IPS-20b (cell line): ENCODE measurements around the gene GRB10.

Experiments
- H3K27ac ChIP-seq: one replicate; pipeline ENCODE4 v1.5.1; 2013; ENCODE audit warnings: low read length
- H3K27me3 ChIP-seq: 2 replicates; pipeline ENCODE4 v1.6.1; 2013; ENCODE audit warnings: mild to moderate bottlenecking, low read length, inconsistent platforms; ENCODE audit not compliant: insufficient read depth
- H3K36me3 ChIP-seq: 2 replicates; pipeline ENCODE4 v1.6.1; 2013; ENCODE audit warnings: low read depth, mild to moderate bottlenecking, inconsistent platforms, low read length, moderate library complexity; ENCODE audit not compliant: insufficient read depth
- H3K4me1 ChIP-seq: 2 replicates; pipeline ENCODE4 v1.6.1; 2013; ENCODE audit warnings: mild to moderate bottlenecking, control low read depth, inconsistent platforms, low read length, moderate library complexity; ENCODE audit not compliant: insufficient read depth
- H3K4me3 ChIP-seq: 2 replicates; pipeline ENCODE4 v1.5.1; 2013; ENCODE audit warnings: mild to moderate bottlenecking, low read length, inconsistent platforms
- H3K9ac ChIP-seq: 2 replicates; pipeline ENCODE4 v1.6.1; 2013; ENCODE audit warnings: low read depth, mild to moderate bottlenecking, inconsistent platforms, low read length, moderate library complexity
- H3K9me3 ChIP-seq: 2 replicates; pipeline ENCODE4 v1.6.1; 2013; ENCODE audit warnings: mild to moderate bottlenecking, low read depth, low read length, inconsistent platforms; ENCODE audit not compliant: insufficient read depth

Gene GRB10

GRCh38 chr7:50782375-50783208 is at the start of gene GRB10:
GRB10 (minus strand) TSS chr7:50782896; CDS start chr7:50732322, 50,574 bp downstream.
- H3K36me3 ChIP-seq: peaks cover 10% of the 10 kb centered on the region
- no peak within 1 kb of the TSS for H3K27ac ChIP-seq
- H3K27me3 ChIP-seq: peaks cover 28% of the 10 kb centered on the region
- H3K4me3 ChIP-seq: peak within 1 kb of the TSS; percentile 63
- H3K4me1 ChIP-seq: peaks cover 18% of the 10 kb centered on the region; the same call in 1 of the 2 replicates
- H3K9ac ChIP-seq: no peak within 1 kb of the TSS; the same call in 1 of the 2 replicates
- no peaks in the 10 kb centered on the region; the same call in 1 of the 2 replicates for H3K9me3 ChIP-seq

- Histone ChIP-seq H3K9me3 (no peaks in the 10 kb centered on the region), H3K27me3 (no peaks in the 10 kb centered on the region), H3K27ac (no peak overlapping the region), H3K36me3 (no peaks in the 10 kb centered on the region), H3K9ac (no peak overlapping the region), H3K4me3 (no peak overlapping the region), H3K4me1 (no peaks in the 10 kb centered on the region; the same call in 1 of the 2 replicates)
Measured at GRCh38 chr7:50828801-50829200, 46.1 kb upstream of the GRB10 start.

- Histone ChIP-seq H3K27me3 (no peaks in the 10 kb centered on the region), H3K9me3 (no peaks in the 10 kb centered on the region), H3K9ac (no peak overlapping the region), H3K4me3 (no peak overlapping the region), H3K27ac (no peak overlapping the region), H3K4me1 (no peaks in the 10 kb centered on the region; the same call in 1 of the 2 replicates), H3K36me3 (no peaks in the 10 kb centered on the region)
Measured at GRCh38 chr7:50828116-50828515, 45.4 kb upstream of the GRB10 start.

DNA sequence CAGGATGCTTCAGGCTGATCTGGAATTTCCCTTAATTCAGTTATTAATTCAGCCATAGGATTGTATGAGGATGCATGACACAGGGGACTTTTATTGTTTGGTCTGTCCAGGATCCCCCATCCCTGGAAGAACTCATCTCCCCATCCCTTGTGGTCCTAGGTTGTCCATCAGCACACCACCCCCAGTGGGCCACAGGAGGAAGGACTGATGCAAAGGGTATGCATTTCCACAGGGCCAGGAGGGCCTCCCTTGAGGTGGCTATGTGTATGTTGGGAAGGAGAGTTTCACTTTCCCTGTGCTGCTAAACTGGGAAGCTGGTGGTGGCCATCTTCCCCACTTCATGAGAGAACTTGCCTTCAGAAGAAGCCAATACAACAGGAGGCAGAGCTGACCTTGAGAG is 44.6 kb upstream of the GRB10 start:
- Histone ChIP-seq H3K27me3 (no peaks in the 10 kb centered on the region), H3K36me3 (no peaks in the 10 kb centered on the region), H3K4me1 (no peaks in the 10 kb centered on the region; the same call in 1 of the 2 replicates), H3K27ac (no peak overlapping the region), H3K4me3 (no peak overlapping the region), H3K9me3 (no peaks in the 10 kb centered on the region), H3K9ac (no peak overlapping the region)

DNA sequence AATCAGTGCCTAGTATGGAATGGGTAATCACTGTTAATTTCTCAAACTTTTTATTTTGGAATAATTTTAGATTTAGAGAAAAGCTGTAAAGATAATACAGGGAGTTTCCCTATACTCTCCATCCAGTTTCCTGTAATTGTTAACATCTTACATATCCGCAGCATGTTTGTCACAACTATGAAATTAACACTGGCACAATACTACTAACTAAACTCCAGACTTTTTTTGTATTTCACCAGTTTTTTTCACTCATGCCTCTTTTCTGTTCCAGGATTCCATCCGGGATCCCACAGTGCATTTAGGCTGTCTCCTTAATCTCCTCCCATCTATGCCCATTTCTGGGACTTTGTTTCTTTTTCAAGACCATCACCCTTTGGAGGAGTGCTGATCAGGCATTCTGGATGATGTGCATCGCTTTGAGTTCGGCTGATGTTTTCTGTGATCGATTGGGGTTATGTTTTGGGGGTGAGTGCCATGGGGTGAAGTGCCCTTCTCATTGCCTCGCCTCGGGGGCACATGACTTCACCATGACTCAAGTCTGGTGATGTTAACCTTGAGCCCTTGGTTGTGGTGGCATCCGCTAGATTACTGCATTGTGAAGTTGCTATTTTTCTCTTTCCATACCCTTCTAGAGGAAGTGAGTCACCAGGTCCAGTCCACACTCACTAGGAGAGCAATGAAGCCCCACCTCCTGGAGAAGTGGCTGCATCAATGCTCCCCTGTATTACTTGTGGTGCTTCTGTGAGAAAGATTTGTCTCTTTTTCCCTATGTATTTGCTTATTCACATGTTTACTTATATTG is 43.9 kb upstream of the GRB10 start:
- peaks cover 1% of the 10 kb centered on the region; the same call in 1 of the 2 replicates for H3K4me1 ChIP-seq
- no peak overlapping the region for H3K27ac ChIP-seq

GRCh38 chr7:50825465-50825864 is 42.8 kb upstream of the GRB10 start:
- Histone ChIP-seq H3K27me3 (no peaks in the 10 kb centered on the region), H3K36me3 (no peaks in the 10 kb centered on the region), H3K9ac (no peak overlapping the region), H3K4me1 (peaks cover 6% of the 10 kb centered on the region; the same call in 1 of the 2 replicates), H3K4me3 (no peak overlapping the region), H3K9me3 (no peaks in the 10 kb centered on the region), H3K27ac (no peak overlapping the region)

More for the DNA sequence above, 43.9 kb upstream of the GRB10 start:
- Histone ChIP-seq H3K4me3 (no peak overlapping the region), H3K36me3 (no peaks in the 10 kb centered on the region), H3K27me3 (no peaks in the 10 kb centered on the region), H3K9me3 (no peaks in the 10 kb centered on the region), H3K9ac (no peak overlapping the region)

DNA sequence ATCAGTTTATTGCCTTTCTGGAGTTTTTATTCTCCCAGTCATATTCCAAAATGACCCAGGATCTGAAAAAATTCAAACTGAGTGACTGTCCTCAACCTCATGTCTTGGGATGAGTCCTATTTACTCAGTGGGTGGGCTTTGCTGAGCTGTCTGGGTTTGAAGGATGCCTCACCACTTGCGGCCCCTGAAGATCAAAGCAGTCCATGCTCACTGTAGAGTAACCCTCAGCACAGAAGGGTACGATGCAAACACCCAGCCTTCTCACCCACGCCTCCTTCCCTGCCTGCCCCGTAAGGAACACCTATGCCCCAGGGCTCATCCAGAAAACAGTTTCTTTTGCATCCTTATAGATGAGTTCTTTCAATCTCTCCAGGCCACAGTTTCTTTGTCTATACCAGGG is 42.2 kb upstream of the GRB10 start:
- no peak overlapping the region for H3K27ac ChIP-seq
- no peak overlapping the region for H3K9ac ChIP-seq

GRCh38 chr7:50822706-50823105 is 40.0 kb upstream of the GRB10 start:
- Histone ChIP-seq H3K9me3 (no peaks in the 10 kb centered on the region), H3K4me1 (peaks cover 6% of the 10 kb centered on the region; the same call in 1 of the 2 replicates), H3K27ac (no peak overlapping the region), H3K4me3 (no peak overlapping the region), H3K27me3 (no peaks in the 10 kb centered on the region), H3K36me3 (no peaks in the 10 kb centered on the region), H3K9ac (no peak overlapping the region)

More for the DNA sequence above, 42.2 kb upstream of the GRB10 start:
- Histone ChIP-seq H3K27me3 (no peaks in the 10 kb centered on the region), H3K4me1 (peaks cover 6% of the 10 kb centered on the region; the same call in 1 of the 2 replicates), H3K36me3 (no peaks in the 10 kb centered on the region), H3K4me3 (no peak overlapping the region), H3K9me3 (no peaks in the 10 kb centered on the region)

DNA sequence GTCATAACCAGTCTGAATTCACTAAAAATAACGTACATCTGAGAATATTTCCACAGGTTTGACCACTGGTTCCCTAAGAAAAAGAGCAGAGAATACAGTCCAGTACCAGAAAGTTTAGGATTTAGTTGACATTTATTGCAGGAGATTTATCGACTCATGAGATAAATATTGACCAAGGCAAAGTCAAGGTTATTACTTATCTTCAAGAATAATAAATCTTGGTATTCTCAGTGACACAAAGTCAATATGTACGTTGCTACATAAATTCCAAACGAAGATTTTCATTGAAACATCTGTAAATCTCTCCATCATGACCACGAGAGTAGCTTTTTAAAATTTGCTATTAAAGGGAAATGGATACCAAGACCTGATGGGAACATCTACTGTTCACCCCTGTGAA is 39.4 kb upstream of the GRB10 start:
- H3K9ac ChIP-seq: no peak overlapping the region
- no peak overlapping the region for H3K4me3 ChIP-seq
- peaks cover 6% of the 10 kb centered on the region; the same call in 1 of the 2 replicates for H3K4me1 ChIP-seq
- H3K27me3 ChIP-seq: no peaks in the 10 kb centered on the region
- no peaks in the 10 kb centered on the region for H3K36me3 ChIP-seq
- no peaks in the 10 kb centered on the region for H3K9me3 ChIP-seq
- no peak overlapping the region for H3K27ac ChIP-seq

DNA sequence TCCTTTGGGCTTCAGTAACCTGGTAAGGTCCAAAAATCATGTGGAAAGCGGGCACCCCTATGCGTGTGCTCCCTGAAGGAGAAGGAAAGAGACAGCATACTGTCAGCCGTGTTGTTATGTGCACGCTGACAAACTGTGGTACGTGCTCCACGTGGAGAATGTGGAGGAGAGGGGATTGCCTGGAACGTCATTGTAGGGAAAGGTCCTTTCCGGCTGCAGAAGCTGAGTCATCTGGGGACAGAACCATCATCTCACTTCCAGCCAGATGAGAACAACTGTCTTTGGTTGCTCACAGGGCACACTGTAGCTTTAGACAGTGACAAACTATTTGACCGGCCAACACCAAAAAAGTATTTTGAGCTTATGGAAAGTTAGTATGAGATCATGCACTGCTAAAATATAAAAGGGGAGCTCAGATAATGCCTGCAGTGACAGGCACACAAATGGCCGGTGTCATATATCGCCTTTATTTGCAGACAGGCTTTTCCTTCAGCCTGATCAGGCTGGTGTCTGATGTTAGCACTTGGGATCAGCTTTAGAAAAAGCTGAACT is 38.8 kb upstream of the GRB10 start:
- Histone ChIP-seq H3K9ac (no peak overlapping the region), H3K36me3 (no peaks in the 10 kb centered on the region), H3K4me1 (peaks cover 6% of the 10 kb centered on the region; the same call in 1 of the 2 replicates), H3K4me3 (no peak overlapping the region), H3K27me3 (no peaks in the 10 kb centered on the region), H3K9me3 (no peaks in the 10 kb centered on the region), H3K27ac (no peak overlapping the region)

GRCh38 chr7:50818324-50818723 is 35.6 kb upstream of the GRB10 start:
- Histone ChIP-seq H3K4me1 (peaks cover 15% of the 10 kb centered on the region), H3K27me3 (no peaks in the 10 kb centered on the region), H3K9ac (no peak overlapping the region), H3K4me3 (no peak overlapping the region), H3K36me3 (no peaks in the 10 kb centered on the region), H3K27ac (no peak overlapping the region), H3K9me3 (no peaks in the 10 kb centered on the region)
